HG03108 (cell line): Measurements from ENCODE around the gene NDUFAF3.

Experiments
- ATAC-seq: cut with Tn5 transposase; IDR thresholded peaks from one replicate; pipeline ENCODE4 v1.9.1; 2021; ENCODE audit warnings: moderate library complexity; ENCODE audit not compliant: unreplicated experiment

Gene NDUFAF3

GRCh38 chr3:49017971-49018706 is 3.8 kb upstream of the NDUFAF3 start, which contains the start of gene DALRD3:
Gene DALRD3 (minus strand): TSS chr3:49018580. CDS start chr3:49018564, 16 bp downstream.
- no peak for ATAC-seq

- no peak for ATAC-seq
Observed at GRCh38 chr3:49018707-49019006, 3.3 kb upstream of the NDUFAF3 start.

DNA sequence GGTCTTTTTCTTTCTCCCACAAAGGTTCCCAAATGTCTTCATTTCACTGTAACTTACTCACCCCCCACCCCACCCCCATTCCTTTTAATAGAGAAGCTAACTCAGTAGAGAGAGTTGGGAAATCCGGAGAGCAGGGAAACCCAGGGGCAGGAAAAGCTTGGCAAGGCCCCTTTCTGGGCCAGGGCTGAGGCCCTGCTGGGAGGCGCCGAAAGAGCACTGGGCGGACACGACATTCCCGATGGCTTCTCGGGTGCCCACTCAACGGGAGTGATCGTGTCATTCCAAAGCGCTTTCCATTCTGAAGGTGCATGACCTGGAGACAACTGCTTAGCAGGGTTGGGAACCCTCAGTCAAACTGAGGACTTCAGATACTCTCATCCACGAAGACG is 2.0 kb upstream of the NDUFAF3 start:
- ATAC-seq = no peak

DNA sequence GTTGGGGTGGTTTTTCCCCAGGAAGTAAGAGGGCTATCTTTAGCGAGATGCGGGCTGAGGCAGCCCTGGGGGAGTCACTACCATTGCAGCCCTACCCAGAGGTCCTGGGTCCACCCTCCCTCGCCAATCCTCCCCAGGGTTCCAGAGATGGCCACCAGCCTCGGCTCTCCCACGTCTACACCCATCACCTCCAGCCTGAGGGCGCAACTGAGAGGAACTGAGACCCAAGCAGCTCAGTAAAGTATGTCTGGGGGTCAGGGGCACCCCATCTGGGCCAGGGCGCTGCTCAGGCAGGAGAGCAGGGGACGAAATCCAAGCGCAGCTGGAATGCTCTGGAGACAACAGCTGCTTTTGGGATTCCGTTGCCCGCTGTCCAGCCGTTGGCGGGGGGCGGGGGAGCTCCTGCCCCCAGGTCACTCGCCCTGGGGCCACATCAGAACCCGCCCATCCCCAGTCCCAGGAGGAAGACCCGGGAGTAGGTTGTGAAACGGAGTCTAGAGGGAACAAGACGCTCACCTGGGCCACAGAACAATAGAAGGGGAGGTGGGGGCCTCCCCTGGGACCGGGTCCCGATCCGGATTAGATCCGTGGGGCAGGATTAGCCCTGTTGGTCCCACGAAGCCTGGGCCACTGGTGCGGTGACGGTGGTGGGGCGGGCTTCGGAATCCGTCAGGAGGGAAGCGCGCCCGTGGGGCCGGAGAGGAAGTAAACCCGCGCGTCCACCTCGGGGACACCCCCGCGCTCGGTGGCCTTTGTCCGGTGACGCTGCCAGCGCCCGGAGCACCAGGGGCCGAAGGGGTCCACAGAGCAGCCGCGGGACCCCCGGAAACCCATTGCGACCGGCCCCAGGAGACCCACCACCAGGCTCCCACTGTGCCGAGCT is 1.4 kb upstream of the NDUFAF3 start:
- no peak for ATAC-seq

DNA sequence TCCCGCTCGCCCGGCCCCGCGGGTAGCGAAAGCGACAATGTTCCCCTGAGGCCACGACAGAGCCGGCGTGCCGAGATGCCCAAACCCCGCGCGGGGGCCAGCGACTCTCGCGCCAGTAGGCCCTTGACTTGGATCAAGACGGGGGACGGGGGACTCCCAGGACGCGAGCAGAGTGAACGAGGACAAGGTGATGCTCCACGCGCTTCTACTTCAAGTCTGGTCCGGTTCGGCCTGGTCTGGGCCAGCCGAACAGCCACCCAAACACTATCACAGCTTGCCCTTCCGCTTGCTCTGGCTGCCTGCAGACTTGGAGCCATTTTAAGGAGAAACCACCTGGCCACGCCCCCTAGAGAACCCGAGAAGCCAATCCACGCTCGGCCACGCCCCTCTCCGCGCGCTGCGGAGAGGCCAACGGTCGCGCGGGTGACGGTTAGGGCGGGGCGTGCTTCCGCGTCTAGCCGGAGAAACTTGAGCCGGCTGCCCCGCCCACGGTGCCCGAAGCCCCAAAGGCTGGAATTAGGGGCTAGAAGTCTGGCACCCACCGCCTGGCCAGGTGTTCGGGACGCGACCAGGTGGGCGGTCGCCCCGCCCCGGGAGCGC is 608 bp upstream of the NDUFAF3 start:
- peak; percentile 38 for ATAC-seq

GRCh38 chr3:49022688-49023171 is 809 bp downstream of the NDUFAF3 start:
- no peak for ATAC-seq

DNA sequence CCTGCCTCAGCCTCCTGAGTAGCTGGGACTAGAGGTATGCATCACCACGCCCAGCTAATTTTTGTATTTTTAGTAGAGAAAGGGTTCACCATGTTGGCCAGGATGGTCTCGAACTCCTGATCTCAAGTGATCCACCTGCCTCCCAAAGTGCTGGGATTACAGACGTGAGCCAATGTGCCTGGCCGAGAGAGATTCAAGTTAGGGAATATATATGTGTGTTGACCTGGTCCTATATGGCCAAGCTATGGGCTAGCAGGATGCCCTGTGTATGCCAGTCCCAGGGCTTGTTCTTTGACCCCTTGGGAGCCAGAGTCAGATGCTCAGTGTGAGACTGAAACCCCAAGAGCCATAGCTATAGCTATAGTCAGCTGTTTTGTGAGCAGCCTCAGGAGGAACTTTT is 1.9 kb downstream of the NDUFAF3 start:
- no peak for ATAC-seq

GRCh38 chr3:49024449-49024848 is 2.5 kb downstream of the NDUFAF3 start:
- no peak for ATAC-seq

- no peak for ATAC-seq
Observed at GRCh38 chr3:49025005-49025792, 3.3 kb downstream of the NDUFAF3 start.

GRCh38 chr3:49025793-49026520 is 4.0 kb downstream of the NDUFAF3 start:
- ATAC-seq = no peak

- no peak for ATAC-seq
Observed at GRCh38 chr3:49026536-49026935, 4.6 kb downstream of the NDUFAF3 start.

DNA sequence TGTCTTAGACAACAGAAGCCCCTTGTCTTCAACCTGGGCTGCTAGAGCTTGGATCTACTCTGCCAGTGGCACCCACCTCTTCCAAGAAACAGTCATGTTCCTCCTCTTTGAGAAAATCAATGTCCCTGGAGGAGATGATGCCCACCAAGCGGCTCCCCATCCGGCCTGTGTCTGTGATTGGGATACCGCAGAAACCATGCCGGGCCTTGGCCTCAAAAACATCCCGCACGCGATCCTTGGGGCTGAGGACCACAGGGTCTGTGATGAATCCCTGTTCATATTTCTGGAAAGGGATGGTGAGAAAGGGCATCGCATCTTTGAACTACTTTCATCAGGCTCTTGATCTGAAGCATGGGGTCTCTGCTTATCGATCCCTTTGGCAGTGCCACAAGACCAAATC is 5.7 kb downstream of the NDUFAF3 start:
- no peak for ATAC-seq

GRCh38 chr3:49028298-49028672 is 6.4 kb downstream of the NDUFAF3 start:
- ATAC-seq = no peak

GRCh38 chr3:49028673-49029562 is 7.0 kb downstream of the NDUFAF3 start, which contains the start of gene IMPDH2:
Gene IMPDH2 (minus strand): TSS chr3:49029398. CDS start chr3:49029350, 48 bp downstream.
- peak; percentile 84 for ATAC-seq

- ATAC-seq = no peak
Observed at GRCh38 chr3:49029563-49029884, 7.6 kb downstream of the NDUFAF3 start.

DNA sequence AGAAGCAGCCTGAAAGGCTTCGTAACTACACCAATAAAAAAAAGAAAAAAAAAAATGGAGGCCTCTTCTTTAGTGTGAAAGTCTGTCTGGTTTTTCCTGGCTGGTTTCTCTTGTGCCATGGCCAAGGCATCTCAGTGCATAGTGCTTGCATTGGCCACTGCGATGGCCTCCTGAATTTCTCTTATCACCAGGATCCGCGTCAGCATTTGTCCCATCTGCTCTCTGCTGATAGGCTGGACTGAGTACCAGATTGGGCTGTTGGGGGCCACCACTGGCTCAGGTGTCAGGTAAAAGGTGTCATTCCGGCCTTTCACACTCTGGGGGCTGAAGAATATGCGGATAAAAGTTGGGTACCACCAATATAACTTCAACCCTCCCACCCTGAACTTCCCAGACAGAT is 8.4 kb downstream of the NDUFAF3 start:
- ATAC-seq = no peak

GRCh38 chr3:49032646-49033304 is 10.9 kb downstream of the NDUFAF3 start:
- no peak for ATAC-seq

GRCh38 chr3:49034650-49035049 is 12.7 kb downstream of the NDUFAF3 start:
- no peak for ATAC-seq

DNA sequence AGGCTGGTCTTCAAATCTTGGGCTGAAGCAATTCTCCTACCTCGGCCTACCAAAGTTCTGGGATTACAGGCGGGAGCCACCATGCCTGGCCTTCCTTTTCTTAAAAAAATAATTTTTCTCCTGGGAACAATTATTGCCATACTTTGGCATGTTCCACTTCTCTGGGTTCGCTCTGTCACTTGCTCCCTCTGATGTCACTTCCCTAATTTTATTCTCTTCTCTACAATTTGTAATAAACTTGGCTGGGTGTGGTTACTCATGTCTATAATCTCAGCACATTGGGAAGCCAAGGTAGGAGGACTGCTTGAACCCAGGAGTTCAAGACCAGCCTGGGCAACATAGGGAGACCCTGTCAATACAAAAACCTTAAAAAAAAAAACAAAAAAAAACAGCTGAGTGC is 13.4 kb downstream of the NDUFAF3 start:
- ATAC-seq = no peak
